Central memory CD4-positive, alpha-beta T cell (primary cell): ENCODE results near the gene MAP3K10.
"Not testable (repeated sequence)": the region's sequence is repeated elsewhere in the genome, so short reads cannot be mapped to it uniquely, and the experiment has no call there.

Experiments used
- DNase-seq: peaks from one replicate; pipeline ENCODE4 v3.0.0; 2022
- total RNA-seq, 3 experiments: gene quantifications; one replicate each; lab custom pipeline; 2026; lab: John Stamatoyannopoulos, UW

Gene MAP3K10
- total RNA-seq, result 13.9 to 30.1 (median 28.6) reads per million in 3 experiments

DNA sequence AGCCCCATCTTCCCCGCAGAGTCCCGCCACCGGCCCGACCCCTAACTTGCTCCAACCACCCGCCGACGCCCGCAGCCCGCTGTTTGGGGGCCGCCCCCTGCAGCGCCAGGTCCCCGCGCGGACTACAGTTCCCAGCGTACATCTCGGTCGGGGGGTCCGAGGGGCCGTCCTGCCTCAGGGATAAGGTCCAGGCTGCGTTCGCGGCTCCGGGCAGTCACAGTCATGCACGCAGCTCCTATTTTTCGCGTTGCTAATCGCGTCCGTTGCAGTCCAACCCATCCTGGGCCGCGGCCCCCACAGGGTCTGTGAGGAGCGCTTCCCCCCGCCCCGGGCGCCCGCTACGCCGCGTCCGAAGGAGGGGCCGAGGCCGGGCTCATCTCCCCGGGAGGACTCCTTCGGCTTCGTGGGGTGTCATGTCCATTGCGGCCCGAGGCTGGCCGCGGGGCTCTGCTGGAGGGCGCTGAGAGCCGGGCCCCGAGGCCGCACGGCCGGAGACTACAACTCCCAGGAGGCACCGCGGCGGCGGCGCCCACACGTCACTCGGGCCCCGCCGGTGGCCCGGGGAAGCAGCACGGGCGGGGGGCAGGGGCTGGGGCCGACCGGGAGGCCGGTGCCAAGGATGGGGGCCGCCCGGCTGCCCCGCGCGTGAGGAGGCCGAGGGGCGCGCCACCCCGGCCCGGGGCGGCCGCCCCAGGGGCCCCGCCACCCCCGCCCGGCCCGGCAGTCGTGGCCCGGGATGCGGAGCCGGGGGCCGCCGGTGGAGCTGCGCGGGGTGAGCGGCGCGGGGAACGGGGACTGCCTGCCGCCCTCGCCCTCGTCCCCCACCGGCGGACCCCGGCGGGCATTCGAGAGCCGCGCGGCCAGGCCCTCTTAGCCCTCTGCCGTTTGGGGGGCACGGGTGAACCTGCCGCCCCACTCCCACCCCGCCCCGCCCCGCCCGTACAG, at the start of gene MAP3K10:
MAP3K10 (plus strand) TSS at position 536 of the 945 bp plus-strand sequence. CDS start 606 bp downstream, outside the sequence.
- peak; percentile 71 for DNase-seq

DNA sequence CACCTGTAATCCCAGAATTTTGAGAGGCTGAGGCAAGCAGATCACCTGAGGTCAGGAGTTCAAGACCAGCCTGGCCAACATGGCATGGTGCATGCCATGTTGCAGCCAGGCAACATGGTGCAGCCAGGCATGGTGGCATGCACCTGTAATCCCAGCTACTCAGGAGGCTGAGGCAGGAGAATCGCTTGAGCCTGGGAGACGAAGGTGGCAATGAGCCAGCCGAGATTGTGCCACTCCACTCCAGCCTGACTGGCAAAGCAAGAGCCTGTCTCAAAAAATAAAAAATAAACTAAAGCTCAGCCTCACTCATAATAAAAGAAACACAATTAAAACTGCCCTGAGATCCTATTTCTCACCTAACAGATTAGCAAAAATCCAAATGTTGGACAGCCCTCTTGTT, 49.7 kb upstream of the MAP3K10 start:
- DNase-seq, result no peak

DNA sequence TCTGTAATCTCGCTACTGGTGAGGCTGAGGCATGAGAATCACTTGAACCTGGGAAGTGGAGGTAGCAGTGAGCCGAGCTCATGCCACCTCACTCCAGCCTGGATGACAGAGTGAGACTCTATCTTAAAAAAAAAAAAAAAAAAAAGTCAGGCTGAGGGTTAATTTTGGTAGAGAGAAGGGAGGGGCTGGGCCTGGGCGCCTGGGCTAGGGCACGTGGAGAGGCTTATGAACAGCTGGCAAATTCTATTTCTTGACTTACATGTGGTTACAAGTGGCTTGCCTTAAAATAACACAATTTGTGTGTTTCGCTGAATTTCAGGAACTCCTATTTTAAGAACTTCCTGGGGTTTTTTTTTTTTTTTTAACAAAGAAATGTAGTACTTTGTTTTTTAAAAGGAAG, 47.6 kb upstream of the MAP3K10 start:
- peak; percentile 23 for DNase-seq

DNA sequence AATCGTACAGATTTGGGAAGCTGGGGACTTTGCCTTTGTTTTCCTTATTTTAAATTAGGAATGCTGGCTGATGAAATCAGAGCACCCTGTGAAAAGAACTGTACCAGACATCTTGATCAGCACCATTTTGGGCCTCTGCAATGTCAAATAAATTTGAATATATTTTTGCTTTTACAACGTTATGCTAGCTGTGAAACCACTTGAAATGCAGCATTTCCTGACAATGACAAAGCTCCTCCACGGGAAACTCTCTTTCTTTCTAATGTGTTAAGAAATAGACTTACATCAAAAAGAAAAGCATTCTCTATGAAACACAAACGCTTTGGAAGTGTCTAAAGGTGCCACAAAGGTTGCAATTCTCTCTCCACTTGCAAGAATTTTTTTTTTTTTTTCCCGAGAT, 47.1 kb upstream of the MAP3K10 start:
- peak; percentile 59 for DNase-seq

DNA sequence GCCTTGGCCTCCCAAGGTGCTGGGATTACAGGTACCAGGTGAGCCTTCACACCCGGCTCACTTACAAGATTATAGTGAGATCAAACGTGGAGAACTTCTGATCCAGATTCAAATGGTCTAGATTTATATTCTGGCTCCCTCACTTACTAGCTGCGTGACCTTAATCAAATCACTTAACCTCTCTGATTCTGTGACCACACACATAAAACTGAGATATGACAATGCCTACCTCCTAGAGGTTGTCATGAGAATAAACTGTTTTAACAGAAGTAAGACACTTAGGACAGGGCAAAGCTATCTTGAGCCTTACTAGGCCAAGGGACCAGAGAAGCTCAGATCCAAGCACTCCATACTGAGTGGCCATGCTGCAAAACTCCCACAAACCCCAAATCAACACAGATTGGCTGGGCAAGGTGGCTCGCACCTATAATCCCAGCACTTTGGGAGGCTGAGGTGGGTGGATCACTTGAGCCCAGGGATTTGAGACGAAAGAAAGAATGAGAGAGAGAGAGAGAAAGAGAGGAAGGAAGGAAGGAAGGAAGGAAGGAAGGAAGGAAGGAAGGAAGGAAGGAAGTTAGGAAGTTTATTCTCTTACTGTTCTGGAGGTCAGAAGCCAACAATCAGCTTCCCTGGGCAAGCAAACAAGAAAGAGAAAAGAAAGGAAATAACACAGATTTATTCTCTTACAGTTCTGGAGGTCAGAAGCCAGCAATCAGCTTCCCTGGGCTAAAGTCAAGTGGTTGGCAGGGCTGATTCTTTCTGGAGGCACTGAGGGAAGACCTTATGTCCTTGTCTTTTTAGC, 46.1 kb upstream of the MAP3K10 start:
- DNase-seq, result no peak

DNA sequence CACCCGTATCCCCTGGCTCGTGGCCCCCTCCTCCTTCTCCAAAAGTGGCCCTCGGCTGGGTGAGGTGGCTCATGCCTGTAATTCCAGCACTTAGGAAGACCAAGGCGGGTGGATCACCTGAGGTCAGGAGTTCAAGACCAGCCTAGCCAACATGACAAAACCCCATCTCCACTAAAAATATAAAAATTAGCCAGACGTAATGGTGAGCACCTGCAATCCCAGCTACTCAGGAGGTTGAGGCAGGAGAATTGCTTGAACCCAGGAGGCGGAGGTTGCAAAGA, 45.5 kb upstream of the MAP3K10 start:
- DNase-seq, result not testable (repeated sequence)

DNA sequence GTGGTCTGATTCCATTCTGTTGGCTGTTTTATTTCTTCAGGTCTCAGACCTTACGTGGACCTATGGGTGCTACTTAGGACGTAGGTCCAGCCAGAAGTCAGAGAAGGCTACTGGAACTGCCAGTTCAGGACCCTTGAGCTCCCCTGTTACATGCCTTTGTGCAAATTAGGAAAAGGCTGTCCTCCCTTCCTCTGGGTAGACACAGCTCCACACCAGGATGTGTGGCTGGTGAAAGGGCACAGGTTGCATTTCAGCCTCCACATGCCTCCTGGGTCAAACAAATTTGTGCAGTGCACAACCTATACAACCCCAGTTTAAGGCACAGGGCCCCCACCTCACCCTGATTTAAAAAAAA, 43.9 kb upstream of the MAP3K10 start:
- no peak for DNase-seq

DNA sequence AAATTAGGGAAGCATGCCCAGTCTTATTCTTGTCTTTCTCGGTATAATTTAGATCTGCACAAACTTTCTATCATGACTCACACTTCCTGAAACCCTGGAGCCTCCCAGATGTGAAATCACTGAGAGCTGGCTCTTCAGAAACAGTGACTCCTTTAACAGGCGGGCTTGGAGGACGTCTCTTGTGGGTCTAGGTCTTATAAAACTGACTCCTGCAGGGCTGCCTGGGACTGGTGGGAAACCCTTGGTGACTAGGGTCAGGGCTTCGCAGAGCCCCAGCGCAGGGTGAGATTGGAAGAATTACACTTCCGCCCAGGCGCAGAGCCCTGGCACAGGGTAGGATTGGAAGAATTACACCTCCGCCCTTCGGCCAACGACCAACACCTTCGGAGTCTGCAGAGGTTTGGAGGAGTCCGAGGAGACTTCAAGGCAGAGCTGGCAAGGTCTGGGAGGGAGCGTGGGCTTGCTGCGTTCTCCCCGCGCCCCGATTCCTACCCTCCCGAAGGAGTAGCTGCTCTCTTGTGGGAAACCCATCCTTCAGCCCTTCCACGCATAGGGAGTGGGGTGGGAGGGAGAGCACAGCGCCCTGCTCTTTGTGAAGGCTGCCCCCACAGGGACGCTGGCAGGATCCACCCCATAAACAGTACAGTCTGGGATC, 43.4 kb upstream of the MAP3K10 start:
- no peak for DNase-seq

DNA sequence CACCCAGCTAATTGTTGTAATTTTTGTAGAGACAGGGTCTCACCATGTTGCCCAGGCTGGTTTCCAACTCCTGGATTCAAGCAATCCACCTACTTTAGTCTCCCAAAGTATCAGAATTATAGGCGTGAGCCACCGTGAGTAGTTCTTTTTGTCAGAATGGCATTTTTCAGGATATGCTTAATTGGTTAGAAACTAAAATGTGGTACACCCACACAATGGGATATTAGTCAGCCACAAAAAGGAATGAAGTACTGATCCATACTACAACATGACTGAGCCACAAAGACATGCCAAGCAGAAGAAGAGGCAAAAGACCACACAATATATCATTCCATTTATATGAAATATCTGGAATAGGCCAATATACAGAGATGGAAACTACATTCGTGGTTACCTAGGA, 41.7 kb upstream of the MAP3K10 start:
- no peak for DNase-seq

DNA sequence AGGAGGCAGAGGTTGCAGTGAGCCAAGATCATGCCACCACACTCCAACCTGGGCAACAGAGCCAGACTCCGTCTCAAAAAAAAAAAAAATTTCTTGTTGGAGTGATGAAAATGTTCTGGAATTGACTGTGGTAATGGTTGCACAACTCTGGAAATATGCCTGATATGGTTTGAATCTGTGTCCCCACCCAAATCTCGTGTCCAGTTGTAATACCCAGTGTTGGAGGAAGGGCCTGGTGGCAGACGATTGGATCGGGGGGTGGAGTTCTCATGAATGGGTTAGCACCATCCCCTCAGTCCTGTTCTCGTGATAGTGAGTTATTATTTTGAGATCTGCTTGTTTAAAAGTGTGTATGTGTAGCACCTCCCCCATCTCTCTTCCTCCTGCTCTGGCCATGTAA, 41.1 kb upstream of the MAP3K10 start:
- no peak for DNase-seq

DNA sequence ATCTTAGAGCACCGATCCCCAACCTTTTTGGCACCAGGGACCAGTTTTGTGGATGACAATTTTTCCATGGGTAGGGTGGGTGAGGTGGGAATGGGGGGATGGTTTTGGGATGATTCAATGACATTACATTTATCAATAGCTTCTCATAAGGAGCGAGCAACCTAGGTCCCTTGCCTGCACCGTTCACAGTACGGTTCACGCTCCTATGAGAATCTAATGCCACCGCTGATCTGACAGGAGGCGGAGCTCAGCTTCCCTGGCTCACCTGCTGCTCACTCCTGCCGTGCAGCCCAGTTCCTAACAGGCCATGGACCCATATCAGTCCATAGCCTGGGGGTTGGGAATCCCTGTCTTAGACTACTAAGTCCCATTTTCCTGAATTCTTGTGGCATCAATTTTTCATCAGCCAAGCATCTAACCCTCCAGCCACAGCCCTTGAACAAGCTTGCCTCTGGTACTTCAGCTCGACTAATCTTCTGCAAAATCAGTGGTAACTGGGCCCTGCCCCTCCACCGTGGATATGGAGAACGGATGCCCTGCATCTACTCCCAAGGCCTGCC, 37.0 kb upstream of the MAP3K10 start:
- no peak for DNase-seq

DNA sequence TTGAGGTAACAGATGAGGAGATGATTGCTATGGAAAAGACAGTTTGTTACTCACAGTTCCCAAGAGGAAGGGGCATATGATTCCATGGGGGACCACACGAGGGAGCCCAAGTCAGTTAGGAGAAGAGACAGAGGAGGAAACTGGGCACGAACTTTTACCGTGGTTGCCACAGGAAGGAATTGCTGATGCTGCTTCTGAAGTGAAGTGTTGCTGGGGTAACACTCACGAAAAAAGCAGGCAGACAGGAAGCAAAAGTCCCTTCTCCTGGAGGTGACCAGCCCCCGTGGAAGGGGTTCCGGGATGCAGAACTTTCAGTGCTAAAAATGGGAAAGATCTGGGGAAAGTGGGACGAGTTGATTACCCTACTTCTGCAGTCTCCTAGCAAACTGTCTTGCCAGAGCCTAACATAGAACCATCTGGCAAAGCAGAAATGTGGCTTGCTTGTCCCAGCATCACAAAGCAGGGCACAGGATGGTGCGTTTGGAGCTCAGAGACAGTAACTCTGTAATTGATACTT, 35.4 kb upstream of the MAP3K10 start:
- DNase-seq, result no peak

DNA sequence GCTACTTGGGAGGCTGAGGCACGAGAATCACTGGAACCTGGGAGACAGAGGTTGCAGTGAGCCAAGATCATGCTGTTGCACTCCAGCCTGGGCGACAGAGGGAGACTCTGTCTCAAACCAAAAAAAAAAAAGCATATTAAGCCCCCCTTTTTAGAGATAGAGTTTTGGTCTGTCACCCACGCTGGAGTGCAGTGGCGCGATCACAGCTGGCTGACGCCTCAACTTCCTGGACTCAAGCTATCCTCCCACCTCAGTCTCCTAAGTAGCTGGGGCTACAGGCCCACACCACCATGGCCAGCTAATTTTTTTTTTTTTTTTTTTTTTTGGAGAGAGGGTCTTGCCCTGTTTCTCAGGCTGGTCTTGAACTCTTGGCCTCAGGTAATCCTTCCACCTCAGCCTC, 34.2 kb upstream of the MAP3K10 start:
- no peak for DNase-seq

DNA sequence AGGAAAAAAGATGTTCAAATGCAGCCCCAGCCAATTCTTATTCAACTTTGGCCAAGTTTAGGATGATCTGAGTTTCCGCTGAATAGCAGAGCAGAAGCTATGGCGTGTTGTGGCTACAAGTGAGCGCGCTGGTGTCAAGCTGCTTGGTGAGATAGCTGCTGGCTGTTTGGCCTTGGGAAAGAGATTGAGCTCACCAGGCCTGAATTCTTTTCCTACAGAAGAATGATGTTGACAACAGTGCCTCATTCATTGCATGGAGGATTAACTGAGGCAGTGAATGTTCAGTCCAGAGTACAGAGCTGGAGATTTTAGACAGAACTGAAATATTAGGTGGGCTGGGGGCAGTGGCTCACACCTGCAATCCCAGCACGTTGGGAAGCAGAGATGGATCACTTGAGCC, 31.5 kb upstream of the MAP3K10 start:
- no peak for DNase-seq

DNA sequence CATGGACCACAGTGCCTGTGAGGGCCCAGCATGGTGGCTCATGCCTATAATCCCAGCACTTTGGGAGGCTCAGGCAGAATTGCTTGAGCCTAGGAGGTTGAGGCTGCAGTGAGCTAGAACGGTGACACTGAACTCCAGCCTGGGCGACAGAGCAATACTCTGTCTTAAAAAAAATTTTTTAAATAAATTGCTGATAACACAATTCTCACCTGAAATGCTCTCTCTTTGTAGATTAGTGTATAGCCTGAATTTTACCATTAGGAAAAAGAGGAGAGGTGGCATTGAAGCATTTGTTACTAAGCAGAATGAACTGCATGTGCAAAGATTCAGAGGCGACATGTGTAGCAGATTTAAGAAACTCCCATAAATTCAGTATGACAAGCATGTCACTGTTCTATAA, 29.1 kb upstream of the MAP3K10 start:
- no peak for DNase-seq

DNA sequence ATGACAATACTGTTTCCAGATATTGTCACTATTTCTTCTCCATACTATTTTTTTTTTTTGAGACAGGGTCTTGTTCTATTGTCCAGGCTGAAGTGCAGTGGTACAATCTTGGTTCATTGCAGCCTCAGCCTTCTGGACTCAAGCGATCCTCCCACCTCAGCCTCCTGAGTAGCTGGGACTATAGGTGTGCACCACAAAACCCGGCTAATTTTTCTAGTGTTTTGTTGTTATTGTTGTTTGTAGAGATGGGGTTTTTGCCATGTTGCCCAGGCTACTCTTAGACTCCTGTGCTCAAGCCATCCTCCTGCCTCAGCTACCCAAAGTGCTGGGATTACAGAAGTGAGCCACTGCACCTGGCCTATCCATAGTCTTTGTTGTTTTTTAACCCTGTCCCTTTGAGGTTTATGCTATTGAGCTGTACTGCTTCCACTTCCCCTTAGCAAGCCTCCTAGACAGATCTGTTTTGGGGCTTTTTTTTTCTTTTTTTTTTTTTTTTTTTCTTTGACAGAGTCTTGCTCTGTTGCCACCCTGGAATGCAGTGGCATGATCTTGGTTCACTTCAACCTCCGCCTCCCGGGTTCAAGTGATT, 27.6 kb upstream of the MAP3K10 start:
- DNase-seq, result peak; percentile 12

DNA sequence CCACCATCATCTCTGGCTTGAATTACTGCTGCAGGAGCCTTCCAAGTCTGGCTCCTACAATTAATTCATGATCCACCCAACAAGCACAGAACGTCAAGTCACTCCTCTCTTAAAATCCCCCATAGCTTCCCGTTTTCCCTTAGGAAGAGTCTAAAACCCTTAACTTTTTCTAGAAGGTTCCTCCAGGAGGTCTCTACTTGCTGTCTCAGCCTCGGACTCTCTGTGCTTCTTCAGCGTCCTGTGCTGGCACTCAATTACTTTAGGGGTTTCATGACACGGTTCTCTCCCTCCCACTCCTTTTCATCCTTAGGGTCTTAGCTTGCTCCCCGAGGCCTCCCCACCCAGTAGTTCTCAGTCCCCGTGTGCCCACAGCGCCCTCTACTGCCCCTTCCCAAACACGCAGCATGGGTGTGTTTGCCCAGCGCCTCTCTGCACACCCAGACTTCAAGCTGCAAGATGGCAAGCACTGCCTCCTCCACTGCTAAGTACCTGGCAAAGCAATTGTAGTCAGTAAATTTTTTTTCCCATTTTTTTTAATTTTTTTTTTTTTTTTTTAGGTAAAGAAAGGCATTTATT, 25.8 kb upstream of the MAP3K10 start:
- peak; percentile 41 for DNase-seq

DNA sequence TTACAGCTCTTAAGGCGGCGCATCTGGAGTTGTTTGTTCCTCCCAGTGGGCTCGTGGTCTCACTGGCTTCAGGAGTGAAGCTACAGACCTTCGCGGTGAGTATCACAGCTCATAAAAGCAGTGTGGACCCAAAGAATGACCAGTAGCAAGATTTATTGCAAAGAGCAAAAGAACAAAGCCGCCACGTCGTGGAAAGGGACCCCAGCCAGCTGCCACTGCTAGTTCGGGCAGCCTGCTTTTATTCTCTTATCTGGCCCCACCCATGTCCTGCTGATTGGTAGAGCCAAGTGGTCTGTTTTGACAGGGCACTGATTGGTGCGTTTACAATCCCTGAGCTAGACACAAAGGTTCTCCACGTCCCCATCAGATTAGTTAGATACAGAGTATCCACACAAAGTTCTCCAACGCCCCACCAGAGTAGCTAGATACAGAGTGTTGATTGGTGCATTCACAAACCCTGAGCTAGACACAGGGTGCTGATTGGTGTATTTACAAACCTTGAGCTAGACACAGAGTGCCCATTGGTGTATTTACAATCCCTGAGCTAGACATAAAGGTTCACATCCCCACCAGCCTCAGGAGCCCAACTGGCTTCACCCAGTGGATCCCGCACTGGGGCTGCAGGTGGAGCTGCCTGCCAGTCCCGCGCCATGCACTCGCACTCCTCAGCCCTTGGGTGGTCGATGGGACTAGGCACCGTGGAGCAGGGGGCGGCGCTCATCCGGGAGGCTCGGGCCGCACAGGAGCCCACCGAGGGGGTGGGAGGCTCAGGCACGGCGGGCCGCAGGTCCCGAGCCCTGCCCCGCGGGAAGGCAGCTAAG, 21.5 kb upstream of the MAP3K10 start:
- DNase-seq, result not testable (repeated sequence)

DNA sequence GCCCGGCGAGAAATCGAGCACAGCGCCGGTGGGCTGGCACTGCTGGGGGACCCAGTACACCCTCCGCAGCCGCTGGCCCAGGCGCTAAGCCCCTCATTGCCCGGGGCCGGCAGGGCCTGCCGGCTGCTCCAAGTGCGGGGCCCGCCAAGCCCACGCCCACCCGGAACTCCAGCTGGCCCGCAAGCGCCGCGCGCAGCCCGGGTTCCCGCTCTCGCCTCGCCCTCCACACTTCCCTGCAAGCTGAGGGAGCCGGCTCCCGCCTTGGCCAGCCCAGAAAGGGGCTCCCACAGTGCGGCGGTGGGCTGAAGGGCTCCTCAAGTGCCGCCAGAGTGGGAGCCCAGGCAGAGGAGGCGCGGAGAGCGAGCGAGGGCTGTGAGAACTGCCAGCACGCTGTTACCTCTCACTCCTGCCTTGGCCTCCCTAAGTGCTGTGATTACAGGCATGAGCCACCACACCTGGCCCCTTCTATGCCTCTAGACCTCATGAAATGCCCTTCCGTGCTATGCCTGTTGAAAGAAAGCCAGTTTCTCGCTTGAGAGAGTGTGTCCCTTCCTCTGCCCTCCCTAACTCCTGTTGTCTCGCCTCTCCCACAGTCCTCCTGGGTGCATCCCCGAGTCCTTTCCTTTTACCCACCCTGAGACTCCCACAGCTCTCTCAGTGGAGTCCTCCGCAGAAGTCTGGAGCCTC, 20.8 kb upstream of the MAP3K10 start:
- DNase-seq, result not testable (repeated sequence)

DNA sequence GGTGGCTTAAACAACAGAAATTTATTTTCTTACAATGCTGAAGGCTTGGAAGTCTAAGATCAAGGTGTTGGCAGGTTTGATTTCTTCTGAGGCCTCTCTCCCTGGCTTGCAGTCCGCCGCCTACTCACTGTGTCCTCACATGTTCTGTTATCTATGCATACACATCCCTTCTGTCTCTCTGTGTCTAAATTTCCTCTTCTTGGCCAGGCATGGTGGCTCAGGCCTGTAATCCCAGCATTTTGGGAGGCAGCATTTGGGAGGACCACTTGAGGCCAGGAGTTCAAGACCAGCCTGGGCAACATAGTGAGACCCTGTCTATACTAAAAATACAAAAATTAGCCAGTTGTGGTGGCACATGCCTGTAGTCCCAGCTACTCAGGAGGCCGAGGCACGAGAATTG, 19.9 kb upstream of the MAP3K10 start:
- not testable (repeated sequence) for DNase-seq

DNA sequence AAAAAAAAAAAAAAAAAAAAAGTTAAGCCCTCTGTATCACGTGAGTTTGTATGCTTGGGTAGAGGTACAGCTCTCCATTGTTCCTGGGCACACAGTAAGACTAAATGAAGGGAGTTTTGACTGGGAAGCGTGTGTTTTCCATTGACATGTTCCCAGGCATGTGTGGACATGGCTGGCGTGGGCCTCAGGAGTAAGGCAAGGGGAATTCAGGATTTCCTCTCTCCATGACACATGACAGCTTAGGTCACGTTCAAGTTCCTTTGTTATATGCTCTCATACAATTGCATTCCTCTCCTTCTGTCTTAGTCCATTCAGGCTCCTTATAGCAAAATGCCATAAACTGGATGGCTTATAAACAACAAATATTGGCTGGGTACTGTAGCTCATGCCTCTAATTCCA, 17.1 kb upstream of the MAP3K10 start:
- DNase-seq, result no peak
